Measurements from ENCODE around the gene LILRA6. TPM values are rescaled to one million over a fixed set of nuclear protein-coding genes. Genes with fewer than 3 reads are reported as not detected.
"Not testable (repeated sequence)": the region's sequence is repeated elsewhere in the genome, so short reads cannot be mapped to it uniquely, and the experiment has no call there.

The LILRA6 gene
- total RNA-seq, 1 experiment from 2014 or later: not detected

DNA sequence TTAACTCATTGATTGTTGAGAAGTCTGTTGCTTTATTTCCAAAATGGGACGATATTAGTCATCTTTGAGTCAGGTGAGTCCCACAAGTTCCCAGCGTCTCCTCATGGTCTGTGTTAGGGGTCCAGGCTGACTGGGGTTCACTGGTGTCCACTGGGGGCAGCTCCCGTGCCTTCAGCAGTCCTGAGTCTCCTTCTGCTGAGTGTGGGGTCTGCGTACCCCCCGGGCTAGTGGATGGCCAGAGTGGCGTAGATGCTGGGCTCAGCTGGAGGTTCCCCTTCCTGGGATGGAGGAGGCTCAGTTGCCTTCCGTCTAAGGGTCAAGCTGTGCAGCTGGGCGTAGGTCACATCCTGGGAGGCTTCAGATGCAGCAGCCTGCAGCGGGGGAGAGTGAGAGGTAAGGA is 25.7 kb downstream of the LILRA6 start:
- no peaks in the 10 kb centered on the region for H3K9me3 Mint-ChIP-seq (ENCODE audit: unreplicated experiment)
- intact Hi-C loops (cut with micrococcal nuclease; ENCODE audit: unreplicated experiment): no loop called here
- no peak overlapping the region for H3K27ac Mint-ChIP-seq (ENCODE audit: unreplicated experiment)
- H3K36me3 Mint-ChIP-seq (ENCODE audit: insufficient read depth, unreplicated experiment): peaks cover 59% of the 10 kb centered on the region
- TF ChIP-seq, protein P1, sequence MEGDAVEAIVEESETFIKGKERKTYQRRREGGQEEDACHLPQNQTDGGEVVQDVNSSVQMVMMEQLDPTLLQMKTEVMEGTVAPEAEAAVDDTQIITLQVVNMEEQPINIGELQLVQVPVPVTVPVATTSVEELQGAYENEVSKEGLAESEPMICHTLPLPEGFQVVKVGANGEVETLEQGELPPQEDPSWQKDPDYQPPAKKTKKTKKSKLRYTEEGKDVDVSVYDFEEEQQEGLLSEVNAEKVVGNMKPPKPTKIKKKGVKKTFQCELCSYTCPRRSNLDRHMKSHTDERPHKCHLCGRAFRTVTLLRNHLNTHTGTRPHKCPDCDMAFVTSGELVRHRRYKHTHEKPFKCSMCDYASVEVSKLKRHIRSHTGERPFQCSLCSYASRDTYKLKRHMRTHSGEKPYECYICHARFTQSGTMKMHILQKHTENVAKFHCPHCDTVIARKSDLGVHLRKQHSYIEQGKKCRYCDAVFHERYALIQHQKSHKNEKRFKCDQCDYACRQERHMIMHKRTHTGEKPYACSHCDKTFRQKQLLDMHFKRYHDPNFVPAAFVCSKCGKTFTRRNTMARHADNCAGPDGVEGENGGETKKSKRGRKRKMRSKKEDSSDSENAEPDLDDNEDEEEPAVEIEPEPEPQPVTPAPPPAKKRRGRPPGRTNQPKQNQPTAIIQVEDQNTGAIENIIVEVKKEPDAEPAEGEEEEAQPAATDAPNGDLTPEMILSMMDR (IDR thresholded peaks at IDR 0.05; ENCODE audit: insufficient read depth in 1 of 2, low read depth in 1 of 2, low read length in 1 of 2, severe bottlenecking in 1 of 2, unreplicated experiment in 1 of 2): no peak
- H3K27me3 Mint-ChIP-seq (ENCODE audit: insufficient read depth, unreplicated experiment): no peaks in the 10 kb centered on the region
- no peaks in the 10 kb centered on the region for H3K4me1 Mint-ChIP-seq (ENCODE audit: low read depth, unreplicated experiment)
- H3K4me3 ChIP-seq (ENCODE audit: low read depth, low read length): no peak overlapping the region
- BruUV-seq (replicated peaks): no TSS peak
- DNase-seq: no peak
- H3K4me1 ChIP-seq: no peaks in the 10 kb centered on the region
- ChIA-PET CTCF (no interaction called here), POLR2A (no interaction called here)
- no peak overlapping the region for H3K4me3 Mint-ChIP-seq (ENCODE audit: unreplicated experiment)
- no peaks in the 10 kb centered on the region for H3K27me3 ChIP-seq (replicated peaks; ENCODE audit: control insufficient read depth, insufficient read depth, low read length)
- no peaks in the 10 kb centered on the region for H3K36me3 ChIP-seq (ENCODE audit: control insufficient read depth, insufficient read depth, low read length)
- no peaks in the 10 kb centered on the region for H3K9me3 ChIP-seq

DNA sequence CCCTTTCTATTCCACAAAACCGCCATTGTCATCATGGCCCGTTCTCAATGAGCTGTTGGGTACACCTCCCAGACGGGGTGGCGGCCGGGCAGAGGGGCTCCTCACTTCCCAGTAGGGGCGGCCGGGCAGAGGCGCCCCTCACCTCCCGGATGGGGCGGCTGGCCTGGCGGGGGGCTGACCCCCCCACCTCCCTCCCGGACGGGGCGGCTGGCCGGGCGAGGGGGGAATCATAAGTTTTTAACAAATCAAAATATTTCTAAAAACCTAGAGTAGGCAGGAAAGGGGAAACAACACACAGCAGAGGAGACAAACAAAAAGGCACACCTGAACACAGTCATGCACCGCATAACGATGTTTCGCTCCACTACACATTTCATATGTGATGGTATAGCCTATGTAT is 27.9 kb downstream of the LILRA6 start:
- CTCF ChIA-PET; BruUV-seq (replicated peaks); H3K4me3 Mint-ChIP-seq (ENCODE audit: unreplicated experiment); H3K27ac Mint-ChIP-seq (ENCODE audit: unreplicated experiment); DNase-seq; POLR2A ChIA-PET; H3K4me3 ChIP-seq (ENCODE audit: low read depth, low read length); H3K36me3 ChIP-seq (ENCODE audit: control insufficient read depth, insufficient read depth, low read length); H3K9me3 ChIP-seq; H3K9me3 Mint-ChIP-seq (ENCODE audit: unreplicated experiment); intact Hi-C loops (cut with micrococcal nuclease; ENCODE audit: unreplicated experiment); H3K27me3 ChIP-seq (replicated peaks; ENCODE audit: control insufficient read depth, insufficient read depth, low read length); H3K27me3 Mint-ChIP-seq (ENCODE audit: insufficient read depth, unreplicated experiment): not testable (repeated sequence)
- peaks cover 19% of the 10 kb centered on the region for H3K4me1 ChIP-seq
- peaks cover 74% of the 10 kb centered on the region for H3K36me3 Mint-ChIP-seq (ENCODE audit: insufficient read depth, unreplicated experiment)
- H3K4me1 Mint-ChIP-seq (ENCODE audit: low read depth, unreplicated experiment): peaks cover 15% of the 10 kb centered on the region

DNA sequence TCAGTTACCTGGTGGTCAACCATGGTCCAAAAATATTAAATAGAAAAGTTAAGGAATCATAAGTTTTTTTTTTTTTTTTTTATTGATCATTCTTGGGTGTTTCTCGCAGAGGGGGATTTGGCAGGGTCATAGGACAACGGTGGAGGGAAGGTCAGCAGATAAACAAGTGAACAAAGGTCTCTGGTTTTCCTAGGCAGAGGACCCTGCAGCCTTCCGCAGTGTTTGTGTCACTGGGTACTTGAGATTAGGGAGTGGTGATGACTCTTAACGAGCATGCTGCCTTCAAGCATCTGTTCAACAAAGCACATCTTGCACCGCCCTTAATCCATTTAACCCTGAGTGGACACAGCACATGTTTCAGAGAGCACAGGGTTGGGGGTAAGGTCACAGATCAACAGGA is 28.4 kb downstream of the LILRA6 start:
- POLR2A ChIA-PET; H3K4me3 ChIP-seq (ENCODE audit: low read depth, low read length); H3K36me3 ChIP-seq (ENCODE audit: control insufficient read depth, insufficient read depth, low read length); H3K9me3 Mint-ChIP-seq (ENCODE audit: unreplicated experiment); H3K27me3 Mint-ChIP-seq (ENCODE audit: insufficient read depth, unreplicated experiment); H3K27ac Mint-ChIP-seq (ENCODE audit: unreplicated experiment); H3K9me3 ChIP-seq; CTCF ChIA-PET; intact Hi-C loops (cut with micrococcal nuclease; ENCODE audit: unreplicated experiment); DNase-seq; H3K4me3 Mint-ChIP-seq (ENCODE audit: unreplicated experiment); H3K27me3 ChIP-seq (replicated peaks; ENCODE audit: control insufficient read depth, insufficient read depth, low read length): not testable (repeated sequence)
- H3K36me3 Mint-ChIP-seq (ENCODE audit: insufficient read depth, unreplicated experiment): peaks cover 78% of the 10 kb centered on the region
- TSS peak; percentile 11 for BruUV-seq (replicated peaks)
- H3K4me1 Mint-ChIP-seq (ENCODE audit: low read depth, unreplicated experiment): peaks cover 20% of the 10 kb centered on the region
- H3K4me1 ChIP-seq: peaks cover 24% of the 10 kb centered on the region

DNA sequence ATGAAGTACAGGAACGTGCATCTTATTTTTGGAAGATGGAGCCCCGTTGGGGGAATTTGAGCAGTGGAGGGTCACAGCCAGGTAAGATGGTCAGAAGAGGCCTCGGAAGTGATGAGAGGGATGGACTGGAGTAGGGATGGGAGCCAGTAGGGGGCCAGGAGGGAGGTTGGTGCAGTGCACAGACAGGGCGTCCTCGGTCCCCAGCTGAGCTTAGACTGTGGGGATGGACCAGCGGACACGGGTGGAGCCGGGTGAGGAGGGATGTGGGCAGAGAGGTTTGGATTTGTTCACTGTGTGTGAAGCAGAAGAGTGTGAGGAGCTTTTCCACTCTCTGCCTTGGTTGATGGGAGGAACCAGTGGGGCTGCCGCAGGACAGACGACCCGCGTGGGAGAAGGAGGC is 31.4 kb downstream of the LILRA6 start:
- BruUV-seq (replicated peaks): no TSS peak
- Histone ChIP-seq H3K4me1 (peaks cover 54% of the 10 kb centered on the region), H3K9me3 (no peaks in the 10 kb centered on the region), H3K4me3 (ENCODE audit: low read depth, low read length) (no peak overlapping the region), H3K36me3 (ENCODE audit: control insufficient read depth, insufficient read depth, low read length) (peaks cover 7% of the 10 kb centered on the region), H3K27me3 (replicated peaks; ENCODE audit: control insufficient read depth, insufficient read depth, low read length) (no peaks in the 10 kb centered on the region)
- no peaks in the 10 kb centered on the region for H3K27me3 Mint-ChIP-seq (ENCODE audit: insufficient read depth, unreplicated experiment)
- peaks cover 88% of the 10 kb centered on the region for H3K36me3 Mint-ChIP-seq (ENCODE audit: insufficient read depth, unreplicated experiment)
- TF ChIP-seq, protein P1 (IDR thresholded peaks at IDR 0.05; ENCODE audit: insufficient read depth in 1 of 2, low read depth in 1 of 2, low read length in 1 of 2, severe bottlenecking in 1 of 2, unreplicated experiment in 1 of 2): peak in 1 of 2 experiments; percentile 10
- ChIA-PET CTCF (interaction anchor here (0.8 kb wide), 1 partner anchor 21 kb away, joined by 4 read pairs; the partner anchor contains the start of gene MBOAT7), POLR2A (interaction anchor here (0.6 to 3.1 kb wide), 4 partner anchors 9 to 90 kb away, joined by 4 to 19 read pairs (median 4); partner anchors contain the start of gene MBOAT7)
- H3K27ac Mint-ChIP-seq (ENCODE audit: unreplicated experiment): peak overlapping the region; percentile 76
- H3K4me1 Mint-ChIP-seq (ENCODE audit: low read depth, unreplicated experiment): peaks cover 37% of the 10 kb centered on the region
- peak overlapping the region; percentile 12 for H3K4me3 Mint-ChIP-seq (ENCODE audit: unreplicated experiment)
- intact Hi-C loops (cut with micrococcal nuclease; ENCODE audit: unreplicated experiment): loop anchor here (2.0 kb wide), 1 partner anchor 20 kb away; no protein-coding TSS in a partner anchor
- H3K9me3 Mint-ChIP-seq (ENCODE audit: unreplicated experiment): no peaks in the 10 kb centered on the region
- no peak for DNase-seq

Measured in Caco-2 (cell line).